ENCODE data around the gene WRNIP1.
"Not testable (repeated sequence)": the region's sequence is repeated elsewhere in the genome, so short reads cannot be mapped to it uniquely, and the experiment has no call there.

The WRNIP1 gene

GRCh38 chr6:2790588-2791449 lies 25.6 kb downstream of the WRNIP1 start:
- peak in 1 of 2 donors; percentile 73 for DNase-seq

GRCh38 chr6:2791450-2791974 lies 26.3 kb downstream of the WRNIP1 start:
- DNase-seq = no peak

GRCh38 chr6:2792330-2793110 lies 27.3 kb downstream of the WRNIP1 start:
- DNase-seq = no peak

GRCh38 chr6:2793534-2794151 lies 28.4 kb downstream of the WRNIP1 start:
- DNase-seq = peak in 1 of 2 donors; percentile 65

- DNase-seq = no peak
Measured at GRCh38 chr6:2794171-2794730, 29.1 kb downstream of the WRNIP1 start.

GRCh38 chr6:2795162-2795561 lies 30.0 kb downstream of the WRNIP1 start:
- DNase-seq = no peak

GRCh38 chr6:2795956-2796355 lies 30.8 kb downstream of the WRNIP1 start:
- no peak for DNase-seq

GRCh38 chr6:2796861-2797260 lies 31.7 kb downstream of the WRNIP1 start:
- DNase-seq = no peak

- DNase-seq = no peak
Measured at GRCh38 chr6:2797564-2798031, 32.4 kb downstream of the WRNIP1 start.

- DNase-seq = no peak
Measured at GRCh38 chr6:2798586-2799134, 33.5 kb downstream of the WRNIP1 start.

- peak in 1 of 2 donors; percentile 72 for DNase-seq
Measured at GRCh38 chr6:2799936-2800527, 34.8 kb downstream of the WRNIP1 start.

GRCh38 chr6:2800552-2801316 lies 35.5 kb downstream of the WRNIP1 start:
- no peak for DNase-seq

- DNase-seq = not testable (repeated sequence)
Measured at GRCh38 chr6:2801687-2802086, 36.5 kb downstream of the WRNIP1 start.

GRCh38 chr6:2802521-2803060 lies 37.4 kb downstream of the WRNIP1 start:
- DNase-seq = no peak

GRCh38 chr6:2803731-2804429 lies 38.7 kb downstream of the WRNIP1 start:
- no peak for DNase-seq

GRCh38 chr6:2804516-2804915 lies 39.3 kb downstream of the WRNIP1 start:
- no peak for DNase-seq

GRCh38 chr6:2805031-2805430 lies 39.8 kb downstream of the WRNIP1 start:
- DNase-seq = no peak

GRCh38 chr6:2806644-2807043 lies 41.5 kb downstream of the WRNIP1 start:
- DNase-seq = no peak

- no peak for DNase-seq
Measured at GRCh38 chr6:2807342-2808090, 42.3 kb downstream of the WRNIP1 start.

GRCh38 chr6:2809015-2809414 lies 43.8 kb downstream of the WRNIP1 start:
- no peak for DNase-seq

Measured in bone marrow (tissue), 2 donors.